Renal pelvis (tissue), 4 donors: ENCODE measurements around the gene IBTK. TPM values are rescaled to one million over a fixed set of nuclear protein-coding genes. Genes with fewer than 3 reads are reported as not detected.
"Not testable (repeated sequence)": the region's sequence is repeated elsewhere in the genome, so short reads cannot be mapped to it uniquely, and the experiment has no call there.

Experiments used
- DNase-seq: peaks from one replicate; pipeline ENCODE4 v3.0.0-alpha.2; 2013
- polyA plus RNA-seq, 3 donors: library from polyadenylated mRNA; unstranded; fragments of 120-200 nt; gene quantifications; one replicate each; pipeline ENCODE4 v1.2.1, GENCODE V29; 2013; ENCODE audit not compliant: insufficient read length in 3 of 3

Gene IBTK
- polyA plus RNA-seq, 3 donors: 40.2 to 46.3 (median 40.2) TPM

DNA sequence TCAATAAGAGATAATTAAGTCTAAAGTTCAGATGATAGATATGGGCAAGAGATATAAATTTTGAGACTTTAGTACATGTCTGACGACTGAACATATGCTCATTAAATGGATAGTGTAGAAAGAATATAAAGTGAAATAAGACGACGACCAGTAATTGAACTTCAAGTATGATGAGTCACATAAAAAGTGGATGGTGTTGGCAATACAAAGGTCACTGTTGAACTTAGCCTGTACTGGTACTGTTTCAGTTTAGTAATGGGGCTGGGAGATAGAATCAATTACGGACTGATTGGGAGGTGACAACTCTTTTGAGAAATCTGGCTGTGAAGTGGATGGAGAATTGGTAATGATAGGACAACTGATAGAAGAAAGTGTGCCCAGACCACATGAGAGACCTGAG, 68.1 kb downstream of the IBTK start:
- no peak for DNase-seq

GRCh38 chr6:82178759-82179112, 68.8 kb downstream of the IBTK start:
- DNase-seq: no peak

- peak; percentile 1 for DNase-seq
Measured at GRCh38 chr6:82178077-82178758, 69.3 kb downstream of the IBTK start.

DNA sequence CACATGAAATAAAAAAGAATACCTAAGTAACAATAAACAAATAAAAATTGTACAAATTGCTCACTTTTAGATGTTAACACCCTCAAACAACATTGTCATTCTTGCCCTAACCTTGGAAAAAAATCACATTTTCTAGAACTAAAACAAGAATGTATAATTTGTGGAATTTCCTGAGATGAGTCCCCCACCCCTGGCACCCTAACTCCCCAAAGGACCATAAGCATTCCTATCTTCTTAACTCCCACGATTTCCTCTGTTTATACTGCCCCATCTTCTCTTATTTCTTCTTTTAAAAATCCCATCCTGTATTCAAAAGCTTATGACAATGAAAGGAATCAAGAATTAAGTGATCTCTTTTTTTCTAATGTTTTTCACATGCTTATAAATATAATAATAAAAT, 70.9 kb downstream of the IBTK start:
- no peak for DNase-seq

- DNase-seq: no peak
Measured at GRCh38 chr6:82172594-82172993, 75.0 kb downstream of the IBTK start.

- no peak for DNase-seq
Measured at GRCh38 chr6:82169138-82169876, 78.2 kb downstream of the IBTK start.

DNA sequence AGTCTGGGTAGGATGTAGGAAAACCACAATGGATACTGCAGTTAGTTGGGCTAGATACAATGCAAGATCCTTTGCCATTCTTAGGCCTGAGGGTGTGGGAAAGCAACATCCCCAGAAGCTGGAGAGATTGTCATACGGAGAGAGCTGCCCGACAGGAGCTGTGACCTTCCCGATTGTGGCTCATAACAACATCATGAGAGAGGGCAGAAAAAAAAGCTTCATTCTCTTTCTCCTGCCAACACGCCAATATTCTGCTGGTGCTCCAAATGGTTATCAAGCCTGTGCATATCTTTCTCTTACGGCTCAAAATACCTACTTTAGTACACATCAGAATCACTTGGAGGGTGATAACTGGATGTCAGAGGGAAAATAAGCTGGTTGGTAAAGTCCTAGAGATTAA, 81.1 kb downstream of the IBTK start:
- no peak for DNase-seq

DNA sequence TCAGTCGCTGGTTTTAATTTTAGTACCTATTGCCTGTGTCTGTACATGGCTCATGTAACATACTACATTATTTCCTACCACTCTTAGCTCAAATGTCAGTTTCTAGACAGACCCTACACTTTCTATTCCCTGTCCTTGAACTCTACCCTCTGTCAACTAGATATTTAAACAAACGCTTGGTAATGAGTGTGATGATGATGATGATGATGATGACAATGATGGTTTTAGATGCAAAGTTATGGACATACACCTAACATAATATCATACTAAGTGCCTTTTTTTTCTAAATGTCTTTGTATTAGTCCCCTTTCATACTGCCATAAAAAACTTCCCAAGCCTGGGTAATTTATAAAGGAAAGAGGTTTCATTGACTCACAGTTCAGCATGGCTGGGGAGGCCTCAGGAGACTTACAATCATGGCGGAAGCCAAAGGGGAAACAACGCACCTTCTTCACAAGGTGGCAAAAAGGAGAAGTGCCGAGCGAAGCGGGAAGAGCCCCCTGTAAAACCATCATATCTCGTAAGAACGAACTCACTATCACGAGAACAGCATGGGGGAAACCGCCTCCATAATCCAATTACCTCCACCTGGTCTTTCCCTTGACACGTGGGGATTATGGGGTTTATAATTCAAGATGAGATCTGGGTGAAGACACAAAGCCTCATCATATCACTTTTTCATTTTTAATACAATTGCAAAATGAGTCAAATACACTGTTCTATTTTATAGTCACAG, 87.1 kb downstream of the IBTK start:
- DNase-seq: no peak

- not testable (repeated sequence) for DNase-seq
Measured at GRCh38 chr6:82152786-82153185, 94.8 kb downstream of the IBTK start.

- DNase-seq: not testable (repeated sequence)
Measured at GRCh38 chr6:82151147-82151546, 96.4 kb downstream of the IBTK start.

- DNase-seq: no peak
Measured at GRCh38 chr6:82145926-82146452, 101.6 kb downstream of the IBTK start.

- no peak for DNase-seq
Measured at GRCh38 chr6:82144852-82145340, 102.6 kb downstream of the IBTK start.

GRCh38 chr6:82144007-82144851, 103.3 kb downstream of the IBTK start:
- DNase-seq: no peak

DNA sequence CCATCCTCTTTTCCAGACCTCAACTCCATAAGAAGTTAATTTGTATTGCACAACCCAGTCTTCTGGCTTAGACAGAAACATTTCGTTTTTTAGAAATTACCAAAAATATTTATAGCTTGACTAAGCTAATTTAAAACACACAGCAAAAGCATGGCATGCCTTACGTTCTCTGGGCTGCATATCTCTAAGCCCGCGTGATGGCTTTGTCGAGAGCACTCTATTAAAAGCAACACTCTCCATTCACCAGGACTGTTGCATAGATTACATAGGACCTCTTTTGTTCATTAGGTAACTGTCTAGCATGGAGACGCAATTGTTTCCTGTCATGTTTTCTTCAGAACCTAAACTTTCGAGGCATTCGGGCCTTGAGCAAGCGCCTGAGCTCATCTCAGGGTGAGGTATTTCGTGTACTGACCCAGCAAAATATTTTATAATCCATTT, 104.5 kb downstream of the IBTK start:
- no peak for DNase-seq

GRCh38 chr6:82142524-82142923, 105.0 kb downstream of the IBTK start:
- no peak for DNase-seq

DNA sequence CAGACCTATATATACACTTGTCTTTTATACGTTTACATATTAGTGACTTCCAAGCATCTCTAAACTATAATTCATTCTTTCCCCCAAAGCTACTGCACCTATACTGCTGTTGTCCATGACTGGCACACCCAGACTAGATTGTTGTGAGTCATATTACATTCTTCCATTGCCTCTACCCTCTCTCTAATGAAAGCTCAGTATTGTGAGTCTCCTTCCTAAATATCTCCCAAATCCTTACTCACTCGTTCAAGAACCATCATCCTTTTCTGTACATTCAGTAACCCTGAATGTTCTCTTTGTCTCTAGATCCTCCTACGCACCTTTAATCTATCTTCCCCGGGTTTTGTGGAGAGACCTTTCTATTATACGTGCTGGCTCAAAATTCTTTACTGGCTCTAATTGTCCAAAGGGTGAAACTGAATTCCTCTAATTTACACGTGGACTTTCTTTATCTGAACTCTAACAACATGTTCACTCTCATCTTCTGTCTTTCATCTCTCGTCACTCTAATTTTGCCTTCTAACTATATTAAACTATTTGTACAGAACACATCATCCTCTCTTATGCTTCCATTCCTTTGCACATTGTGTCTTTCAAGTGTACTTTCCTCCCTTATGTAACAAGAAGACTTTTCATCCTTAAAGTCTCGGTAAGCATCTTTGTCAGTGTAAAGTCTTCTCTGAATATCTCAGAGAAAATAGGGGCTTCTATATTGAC, 109.3 kb downstream of the IBTK start:
- no peak for DNase-seq

GRCh38 chr6:82131441-82131840, 116.1 kb downstream of the IBTK start:
- no peak for DNase-seq

DNA sequence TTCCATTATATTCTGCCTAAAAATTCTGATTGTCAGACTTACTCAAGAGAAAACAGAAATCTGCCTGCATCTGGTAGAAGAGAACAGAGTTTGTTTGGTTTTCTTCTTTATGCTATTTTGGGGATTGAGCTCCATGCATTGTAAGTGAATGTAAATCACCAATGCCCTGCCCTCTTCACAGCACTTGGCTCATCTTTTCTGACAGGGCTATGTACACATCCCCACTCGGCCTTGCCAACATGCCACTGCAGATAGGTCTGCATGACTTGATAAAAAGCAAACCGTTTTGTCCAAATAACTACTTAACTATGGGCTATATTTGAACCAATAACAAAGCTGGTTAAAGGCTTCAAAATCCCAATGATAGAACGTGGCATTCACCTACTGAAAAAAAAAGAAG, 117.7 kb downstream of the IBTK start:
- no peak for DNase-seq

- not testable (repeated sequence) for DNase-seq
Measured at GRCh38 chr6:82128973-82129372, 118.6 kb downstream of the IBTK start.

GRCh38 chr6:82123632-82124031, 123.9 kb downstream of the IBTK start:
- no peak for DNase-seq
